Measurements from ENCODE around the gene HOXC6.

HOXC6 gene

DNA sequence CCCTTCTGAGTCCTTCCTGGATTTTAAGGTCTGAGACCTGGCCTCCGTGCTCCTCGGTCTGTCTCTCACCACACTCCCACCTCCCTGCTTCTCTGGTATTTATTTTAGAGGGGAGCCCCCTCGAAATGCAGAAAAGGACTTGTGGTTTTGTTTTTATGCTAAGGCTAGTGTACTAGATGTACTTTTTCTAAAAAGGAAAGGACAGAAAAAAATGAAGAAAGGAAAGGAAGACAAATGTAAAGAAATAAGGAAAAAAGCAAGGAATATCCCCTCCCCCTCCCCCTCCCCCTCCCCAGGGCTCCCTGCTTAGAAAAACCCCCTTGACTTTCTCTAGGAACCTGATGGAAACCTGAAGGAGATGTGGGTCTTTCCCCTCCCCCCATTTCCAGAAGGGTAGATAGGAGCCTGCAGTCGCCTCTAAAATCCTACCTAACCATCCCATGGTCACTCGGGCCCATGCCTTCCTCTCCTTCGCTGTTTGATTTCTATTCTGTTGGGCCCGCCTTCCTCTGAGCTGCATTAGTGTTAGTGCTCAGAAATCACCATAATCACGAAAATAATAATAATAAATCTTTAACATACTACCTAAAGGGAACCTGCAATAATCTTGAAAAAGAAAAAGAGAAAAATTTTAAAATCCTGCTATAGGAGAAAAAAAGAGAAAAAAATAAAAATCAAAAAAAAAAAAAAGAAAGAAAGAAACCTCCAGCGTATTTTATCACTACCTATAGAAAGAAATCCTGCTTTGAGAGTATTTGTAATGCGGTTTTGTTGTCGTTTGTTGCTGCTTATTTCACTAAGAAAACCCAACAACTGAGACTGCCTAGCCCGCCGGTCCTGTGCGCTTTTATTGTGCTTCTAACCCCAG, 16.3 kb upstream of the HOXC6 start:
- no peak overlapping the region for H3K4me3 ChIP-seq (ENCODE audit: low read length)
- TF ChIP-seq ZNF274 (IDR thresholded peaks at IDR 0.05; ENCODE audit: low read depth, low read length): no peak

GRCh38 chr12:54012631-54013409, 15.4 kb upstream of the HOXC6 start:
- H3K4me3 ChIP-seq (ENCODE audit: low read length): no peak overlapping the region
- TF ChIP-seq ZNF274 (IDR thresholded peaks at IDR 0.05; ENCODE audit: low read depth, low read length): no peak

DNA sequence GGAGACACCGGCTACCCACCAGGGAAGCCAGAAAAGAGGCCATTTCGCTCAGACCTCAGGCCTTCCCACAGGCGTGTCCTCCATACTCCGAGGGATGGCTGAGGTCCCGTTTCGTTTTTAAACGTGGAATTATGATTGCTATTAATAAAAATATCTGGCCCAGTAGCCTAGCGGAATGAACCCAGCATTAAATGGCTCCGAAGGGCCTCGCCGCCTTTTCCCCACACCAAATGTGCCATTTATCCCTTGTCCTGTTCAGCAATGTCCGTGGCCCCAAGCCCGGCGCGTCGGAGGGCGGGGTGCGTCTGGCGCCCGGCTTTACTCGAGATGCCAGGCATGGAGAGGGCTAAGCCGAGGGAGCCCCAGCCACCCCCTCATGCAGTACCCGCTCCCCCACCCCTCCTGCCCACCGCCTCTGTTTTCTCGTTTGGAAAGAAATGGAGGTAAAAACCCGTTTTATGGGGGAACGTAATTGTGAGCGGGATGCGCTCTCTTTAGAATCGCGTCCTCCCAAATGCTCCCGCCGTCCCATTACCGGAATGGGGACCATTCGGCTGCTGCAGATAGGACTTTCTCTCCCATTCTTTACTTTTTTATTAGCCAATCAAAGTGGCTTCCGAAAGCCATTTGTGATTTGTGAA, 13.7 kb upstream of the HOXC6 start:
- no peak overlapping the region for H3K4me3 ChIP-seq (ENCODE audit: low read length)
- no peak for TF ChIP-seq ZNF274 (IDR thresholded peaks at IDR 0.05; ENCODE audit: low read depth, low read length)

DNA sequence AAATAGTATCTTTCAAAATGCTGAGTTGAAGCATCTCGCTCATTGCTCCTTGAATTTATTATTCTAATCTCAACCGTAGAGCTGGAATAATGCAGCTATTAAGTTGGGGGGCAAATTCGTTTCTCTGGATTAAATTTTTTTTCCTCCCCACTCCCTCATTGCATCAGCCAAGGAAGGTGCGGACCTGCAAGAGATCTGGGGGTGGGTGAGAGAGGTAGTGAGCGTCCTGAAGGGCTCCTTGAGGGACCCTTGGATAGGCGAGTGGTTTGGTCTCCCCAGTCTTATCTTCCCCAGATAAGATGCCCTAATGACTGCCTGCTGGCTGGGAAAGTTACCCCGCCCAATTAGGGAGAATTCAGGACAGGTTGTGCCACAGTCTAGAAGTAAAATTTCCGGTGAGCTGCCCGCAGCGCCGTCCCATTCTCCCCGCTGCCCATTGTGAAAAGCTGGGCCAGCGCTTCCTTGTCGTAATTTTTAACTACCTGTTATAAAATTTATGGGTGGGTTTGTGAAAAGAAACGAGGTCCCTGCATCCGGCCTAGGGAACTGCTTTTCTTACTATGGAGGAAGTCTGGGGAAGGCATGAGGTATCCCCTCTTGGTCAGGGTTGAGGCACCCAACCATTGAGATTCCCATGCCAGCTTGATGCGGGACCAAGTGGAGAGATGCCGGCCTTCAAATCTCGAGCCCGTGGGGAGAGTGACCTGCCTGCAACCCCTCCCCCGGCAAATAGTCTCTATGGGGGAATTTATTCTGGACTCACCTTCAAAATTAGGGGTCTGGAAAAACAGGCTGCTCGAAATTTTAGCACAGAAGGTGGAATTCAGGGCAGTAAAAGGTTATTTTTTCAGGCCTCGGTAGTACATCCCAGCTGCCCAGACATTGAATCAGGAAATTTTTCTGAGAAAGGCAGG, 13.0 kb upstream of the HOXC6 start:
- H3K4me3 ChIP-seq (ENCODE audit: low read length): no peak overlapping the region

DNA sequence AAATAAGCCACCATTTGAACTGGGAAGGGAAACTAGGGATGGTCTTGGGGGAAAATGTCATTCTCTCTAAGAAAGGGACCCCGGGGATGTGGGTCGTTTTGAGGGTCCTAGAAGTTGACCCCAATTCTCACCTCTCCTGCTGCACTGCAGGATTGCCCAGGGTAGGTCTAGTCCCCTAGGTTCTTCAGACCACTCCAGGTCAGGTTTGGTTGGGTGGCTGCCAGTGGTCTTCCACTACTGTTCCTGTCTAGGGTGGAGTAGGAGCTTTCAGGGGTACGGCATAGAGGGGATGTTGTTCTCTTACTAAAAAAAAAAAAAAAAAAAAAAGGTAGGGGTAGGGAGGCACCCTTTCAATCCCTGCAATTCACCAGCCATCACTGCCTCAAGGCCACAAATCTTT, 12.2 kb upstream of the HOXC6 start:
- H3K4me3 ChIP-seq (ENCODE audit: low read length): no peak overlapping the region
- no peak for TF ChIP-seq ZNF274 (IDR thresholded peaks at IDR 0.05; ENCODE audit: low read depth, low read length)

More for the DNA sequence above, 13.0 kb upstream of the HOXC6 start:
- no peak for TF ChIP-seq ZNF274 (IDR thresholded peaks at IDR 0.05; ENCODE audit: low read depth, low read length)

DNA sequence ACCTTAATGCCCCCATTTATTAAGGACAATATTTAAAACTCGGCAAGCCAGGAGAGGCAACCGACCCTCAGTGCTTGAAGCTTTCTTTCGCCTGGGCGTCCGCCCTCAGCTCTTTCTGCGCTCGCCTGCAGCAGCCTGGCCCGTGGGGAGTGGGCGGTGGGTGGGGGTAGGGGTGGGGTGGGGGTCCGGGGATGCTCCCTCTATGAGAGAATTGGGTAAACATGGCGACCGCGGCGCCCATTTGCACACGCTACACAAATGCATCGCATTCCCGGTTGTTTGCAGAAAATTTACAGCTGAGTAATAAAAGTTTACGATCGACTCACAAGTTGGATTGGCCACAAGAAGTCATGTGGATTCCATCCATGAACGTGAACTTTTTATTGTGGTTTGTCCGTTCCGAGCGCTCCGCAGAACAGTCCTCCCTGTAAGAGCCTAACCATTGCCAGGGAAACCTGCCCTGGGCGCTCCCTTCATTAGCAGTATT, 11.7 kb upstream of the HOXC6 start:
- TF ChIP-seq ZNF274 (IDR thresholded peaks at IDR 0.05; ENCODE audit: low read depth, low read length): no peak
- H3K4me3 ChIP-seq (ENCODE audit: low read length): no peak overlapping the region; the same call in 1 of the 2 replicates

DNA sequence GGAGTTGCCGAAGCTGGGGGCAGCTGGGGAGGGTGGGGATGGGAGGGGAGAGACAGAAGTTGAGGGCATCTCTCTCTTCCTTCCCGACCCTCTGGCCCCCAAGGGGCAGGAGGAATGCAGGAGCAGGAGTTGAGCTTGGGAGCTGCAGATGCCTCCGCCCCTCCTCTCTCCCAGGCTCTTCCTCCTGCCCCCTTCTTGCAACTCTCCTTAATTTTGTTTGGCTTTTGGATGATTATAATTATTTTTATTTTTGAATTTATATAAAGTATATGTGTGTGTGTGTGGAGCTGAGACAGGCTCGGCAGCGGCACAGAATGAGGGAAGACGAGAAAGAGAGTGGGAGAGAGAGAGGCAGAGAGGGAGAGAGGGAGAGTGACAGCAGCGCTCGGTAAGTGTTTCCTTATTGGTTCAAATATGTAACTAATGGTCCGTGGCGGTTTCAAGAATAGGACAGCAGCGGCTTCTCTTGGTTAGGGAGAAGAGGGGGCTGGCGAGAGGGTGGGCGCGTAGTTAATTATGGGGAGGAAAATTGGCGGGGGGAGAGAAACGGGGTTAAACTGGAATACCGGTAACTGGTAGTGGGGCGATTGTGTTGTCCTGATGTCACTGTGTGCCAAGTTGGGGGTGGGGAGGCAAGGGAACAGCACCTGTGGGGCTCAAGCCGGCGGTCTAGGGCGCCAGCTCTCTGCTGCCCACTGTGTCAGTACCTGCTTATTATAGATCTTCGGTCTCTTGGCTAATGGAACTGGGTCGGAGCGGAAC, 11.0 kb upstream of the HOXC6 start:
- H3K4me3 ChIP-seq (ENCODE audit: low read length): peak overlapping the region; percentile 53
- no peak for TF ChIP-seq ZNF274 (IDR thresholded peaks at IDR 0.05; ENCODE audit: low read depth, low read length)

- H3K4me3 ChIP-seq (ENCODE audit: low read length): peak overlapping the region; percentile 53
- TF ChIP-seq ZNF274 (IDR thresholded peaks at IDR 0.05; ENCODE audit: low read depth, low read length): no peak
Observed at GRCh38 chr12:54017878-54018467, 10.3 kb upstream of the HOXC6 start.

DNA sequence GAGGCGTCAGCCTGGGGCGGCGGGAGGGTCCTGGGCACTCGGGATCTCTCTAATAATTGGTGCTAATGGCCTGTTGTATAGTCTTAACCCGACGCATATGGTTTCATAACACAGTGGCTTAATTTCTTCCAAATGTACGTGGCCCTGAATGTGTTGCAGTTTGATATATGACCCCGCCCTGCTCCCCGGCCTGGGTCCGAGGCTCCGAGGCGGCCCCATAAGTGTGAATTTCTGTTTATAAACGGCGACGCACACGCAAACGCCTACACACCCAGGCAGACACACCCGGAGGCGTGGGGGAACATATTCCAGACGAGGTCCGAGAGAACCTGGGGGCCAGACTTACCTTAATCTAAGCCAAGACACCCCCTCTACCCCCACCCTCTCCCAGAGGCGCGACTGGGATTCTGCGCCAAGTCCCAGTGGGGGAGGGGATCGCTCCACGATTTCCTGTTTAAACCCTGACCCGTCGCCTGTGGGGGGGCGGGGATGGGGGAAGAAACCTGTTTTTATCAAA, 9.7 kb upstream of the HOXC6 start:
- H3K4me3 ChIP-seq (ENCODE audit: low read length): peak overlapping the region; percentile 30; the same call in 1 of the 2 replicates
- no peak for TF ChIP-seq ZNF274 (IDR thresholded peaks at IDR 0.05; ENCODE audit: low read depth, low read length)

- TF ChIP-seq ZNF274 (IDR thresholded peaks at IDR 0.05; ENCODE audit: low read depth, low read length): no peak
- H3K4me3 ChIP-seq (ENCODE audit: low read length): no peak overlapping the region
Observed at GRCh38 chr12:54019091-54019811, 9.0 kb upstream of the HOXC6 start.

DNA sequence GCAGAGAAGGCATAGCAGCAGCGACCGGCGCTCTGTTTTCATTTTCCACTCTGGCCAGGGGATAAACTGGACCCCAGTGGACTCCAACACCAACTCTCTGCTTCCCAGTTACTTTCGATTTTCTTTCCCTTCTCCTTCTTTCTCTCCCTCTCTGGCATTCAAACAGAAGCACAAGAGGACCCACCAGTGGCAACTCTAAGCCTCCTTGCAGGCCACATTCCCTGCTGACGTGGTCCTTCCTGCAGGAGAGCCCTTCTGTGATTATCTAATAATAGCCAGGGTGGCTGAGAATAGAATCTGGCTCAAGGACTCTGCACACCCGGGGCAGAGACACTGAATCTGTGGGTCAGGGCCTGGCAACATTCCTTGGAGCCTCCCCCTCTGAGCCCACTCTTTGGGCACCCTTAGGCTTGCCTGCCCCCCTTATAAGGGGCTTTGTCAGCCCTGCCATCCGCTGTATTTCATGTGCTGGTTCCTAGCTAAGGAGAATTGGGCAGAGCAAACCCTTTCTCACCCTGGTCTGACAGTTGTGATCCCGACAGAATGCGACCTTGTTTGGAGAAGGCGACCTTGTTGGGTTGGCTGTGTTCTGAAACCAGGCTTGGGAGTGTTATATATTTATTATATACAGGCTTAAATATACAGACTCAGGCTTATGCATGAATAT, 8.2 kb upstream of the HOXC6 start:
- TF ChIP-seq ZNF274 (IDR thresholded peaks at IDR 0.05; ENCODE audit: low read depth, low read length): no peak
- H3K4me3 ChIP-seq (ENCODE audit: low read length): no peak overlapping the region
